ENCODE measurements around the gene AMN.

DNA sequence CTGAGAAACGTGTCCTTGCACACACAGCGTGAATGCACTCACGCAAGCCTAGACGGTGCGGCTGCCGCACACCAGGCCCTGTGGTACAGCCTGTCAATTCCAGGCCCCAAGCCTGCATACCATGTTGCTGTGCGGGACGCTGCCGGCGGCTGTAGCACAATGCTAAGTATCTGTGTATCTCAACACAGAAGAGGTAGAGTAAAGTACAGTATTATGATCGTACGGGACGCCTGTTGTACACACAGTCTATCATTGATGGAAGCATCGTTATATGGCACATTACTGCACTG lies 45.0 kb downstream of the AMN start:
- TF ChIP-seq EZH2 (IDR thresholded peaks at IDR 0.05; ENCODE audit: insufficient read depth, poor library complexity, severe bottlenecking) (no peak), EZH2phosphoT487 (IDR thresholded peaks at IDR 0.05; ENCODE audit: insufficient read depth, low read depth) (no peak)
